WI38 (cell line): ENCODE data around the gene PRKCZ.

Source experiments
- H3K4me3 ChIP-seq: 2 replicates; pipeline ENCODE4 v1.5.1; 2011; ENCODE audit warnings: low read depth, mild to moderate bottlenecking, control low read depth, low read length
- CTCF ChIP-seq: IDR thresholded peaks from 2 replicates; pipeline ENCODE4 v1.5.1; 2012; ENCODE audit warnings: low read depth, mild to moderate bottlenecking, control low read depth, low read length

The PRKCZ gene

GRCh38 chr1:2019571-2020309, 30.5 kb upstream of the PRKCZ start:
- H3K4me3 ChIP-seq, result no peak overlapping the region
- TF ChIP-seq CTCF, result no peak

- no peak overlapping the region for H3K4me3 ChIP-seq
- no peak for TF ChIP-seq CTCF
Observed at GRCh38 chr1:2020310-2020655, 29.9 kb upstream of the PRKCZ start.

GRCh38 chr1:2021550-2021949, 28.7 kb upstream of the PRKCZ start:
- TF ChIP-seq CTCF, result no peak
- no peak overlapping the region for H3K4me3 ChIP-seq

- H3K4me3 ChIP-seq, result no peak overlapping the region
- no peak for TF ChIP-seq CTCF
Observed at GRCh38 chr1:2022063-2022770, 28.0 kb upstream of the PRKCZ start.

- no peak for TF ChIP-seq CTCF
- no peak overlapping the region for H3K4me3 ChIP-seq
Observed at GRCh38 chr1:2023187-2023586, 27.0 kb upstream of the PRKCZ start.

- no peak overlapping the region for H3K4me3 ChIP-seq
- TF ChIP-seq CTCF, result no peak
Observed at GRCh38 chr1:2024451-2024850, 25.8 kb upstream of the PRKCZ start.

GRCh38 chr1:2024887-2025286, 25.3 kb upstream of the PRKCZ start:
- no peak for TF ChIP-seq CTCF
- no peak overlapping the region for H3K4me3 ChIP-seq
